K562 (cell line): Measurements from ENCODE around the gene ZBTB33. TPM values are rescaled to one million over a fixed set of nuclear protein-coding genes. Genes with fewer than 3 reads are reported as not detected.

Experiments
- ARID1B ChIP-seq: fragments of 450-650 bp; IDR thresholded peaks from 2 replicates; pipeline ENCODE4 v1.6.1; 2016; ENCODE audit warnings: antibody characterized with exemption, mild to moderate bottlenecking, inconsistent platforms
- CREM ChIP-seq: IDR thresholded peaks from 2 replicates; pipeline ENCODE4 v1.6.1; 2014; ENCODE audit warnings: antibody characterized with exemption, low read depth
- EWSR1 ChIP-seq: fragments of 450-650 bp; IDR thresholded peaks from 2 replicates; pipeline ENCODE4 v1.6.1; 2018; ENCODE audit warnings: borderline replicate concordance, mild to moderate bottlenecking, low read depth, moderate library complexity; ENCODE audit not compliant: partially characterized antibody
- GATAD2B ChIP-seq: fragments of 450-650 bp; IDR thresholded peaks from 2 replicates; pipeline ENCODE4 v1.6.1; 2017; ENCODE audit warnings: mild to moderate bottlenecking, borderline replicate concordance
- GTF2E2 ChIP-seq: fragments of 200-800 bp; sonication (Bioruptor generic); IDR thresholded peaks from 2 replicates; pipeline ENCODE4 v1.6.1; 2016; ENCODE audit warnings: missing genetic modification characterization, missing compliant biosample characterization
- HIVEP1 ChIP-seq: fragments of 250-450 bp; sonication (Bioruptor Pico); IDR thresholded peaks from 2 replicates; pipeline ENCODE4 v1.4.0; 2020; ENCODE audit warnings: mild to moderate bottlenecking
- HNRNPUL1 ChIP-seq: fragments of 200-400 bp; formaldehyde crosslinking; IDR thresholded peaks from 2 replicates; pipeline ENCODE4 v1.6.1; 2017; ENCODE audit warnings: low read length
- ILK ChIP-seq: fragments of 450-650 bp; IDR thresholded peaks from 2 replicates; pipeline ENCODE4 v1.6.1; 2016; ENCODE audit warnings: missing genetic modification characterization, low read depth, mild to moderate bottlenecking, missing compliant biosample characterization, moderate library complexity, borderline replicate concordance
- MAFK ChIP-seq: IDR thresholded peaks from 2 replicates; pipeline ENCODE4 v1.6.1; 2011; ENCODE audit warnings: low read length, improper control_type of control experiment
- NEUROD1 ChIP-seq: fragments of 150-350 bp; IDR thresholded peaks from 2 replicates; pipeline ENCODE4 v1.6.1; 2014; ENCODE audit warnings: borderline replicate concordance, low read length, low read depth; ENCODE audit not compliant: partially characterized antibody
- NFYB ChIP-seq: IDR thresholded peaks from 2 replicates; pipeline ENCODE4 v1.6.1; 2011; ENCODE audit warnings: mild to moderate bottlenecking, moderate library complexity; ENCODE audit not compliant: insufficient read length; ENCODE audit errors: extremely low read depth
- PCBP1 ChIP-seq: fragments of 200-400 bp; formaldehyde crosslinking; IDR thresholded peaks from 2 replicates; pipeline ENCODE4 v1.6.1; 2018; ENCODE audit warnings: mild to moderate bottlenecking, low read depth, low read length; ENCODE audit not compliant: poor library complexity, severe bottlenecking
- POLR3A ChIP-seq: IDR thresholded peaks from 2 replicates; pipeline ENCODE4 v1.6.1; 2011; ENCODE audit warnings: borderline replicate concordance, mild to moderate bottlenecking, moderate library complexity; ENCODE audit not compliant: insufficient read length, insufficient read depth; ENCODE audit errors: extremely low read depth
- PRMT5 ChIP-seq: sonication (generic); formaldehyde crosslinking; IDR thresholded peaks from 2 replicates; pipeline ENCODE4 v1.5.0; 2020; ENCODE audit warnings: missing genetic modification reagents
- RAD21 ChIP-seq, 2 experiments: fragments of 250-450 bp in 1 of 2; fragments of 450-650 bp in 1 of 2; sonication (Bioruptor Pico) in 1 of 2; formaldehyde crosslinking in 1 of 2; IDR thresholded peaks in 1 of 2; conservative IDR thresholded peaks in 1 of 2; 2 replicates each; pipeline versions ENCODE4 v1.4.0 to v1.8.0; 2020 to 2022; ENCODE audit warnings: mild to moderate bottlenecking in 2 of 2, moderate library complexity in 1 of 2
- SAFB2 ChIP-seq: fragments of 200-400 bp; formaldehyde crosslinking; IDR thresholded peaks from 2 replicates; pipeline ENCODE4 v1.6.1; 2018; ENCODE audit warnings: borderline replicate concordance, low read length, low read depth, moderate library complexity; ENCODE audit not compliant: severe bottlenecking
- SMARCB1 ChIP-seq: IDR thresholded peaks from 2 replicates; pipeline ENCODE4 v1.6.1; 2011; ENCODE audit warnings: improper control_type of control experiment, low read depth; ENCODE audit not compliant: insufficient read length
- SREBF1 ChIP-seq: fragments of 150-350 bp; IDR thresholded peaks from 2 replicates; pipeline ENCODE4 v1.6.1; 2014; ENCODE audit warnings: antibody characterized with exemption, low read depth, low read length, borderline replicate concordance
- TEAD4 ChIP-seq, 2 experiments: sonication (generic) in 1 of 2; formaldehyde crosslinking in 1 of 2; IDR thresholded peaks; 2 replicates each; pipeline versions ENCODE4 v1.6.1 to v1.8.0; 2012 to 2022; ENCODE audit warnings: borderline replicate concordance in 1 of 2, inconsistent platforms in 1 of 2, low read length in 1 of 2, mild to moderate bottlenecking in 1 of 2, missing genetic modification reagents in 1 of 2
- ZNF263 ChIP-seq: sonication (generic); formaldehyde crosslinking; IDR thresholded peaks from 2 replicates; pipeline ENCODE4 v1.8.0; 2022; ENCODE audit warnings: mild to moderate bottlenecking, missing genetic modification reagents, borderline replicate concordance
- ZNF347 ChIP-seq: fragments of 450-650 bp; formaldehyde crosslinking; IDR thresholded peaks from 2 replicates; pipeline ENCODE4 v1.4.0; 2020; ENCODE audit warnings: low read depth, mild to moderate bottlenecking, moderate library complexity
- ZNF644 ChIP-seq: fragments of 200-800 bp; sonication (Bioruptor generic); IDR thresholded peaks from 2 replicates; pipeline ENCODE4 v1.6.1; 2016; ENCODE audit warnings: low read depth, missing genetic modification characterization, missing compliant biosample characterization
- polyA plus RNA-seq, 8 experiments: library from polyadenylated mRNA; depleted of rRNA in 4 of 8; stranded (reverse) in 5 of 8; unstranded in 3 of 8; fragments of >200 nt; fragmentation: Nextera tagmentation in 2 of 8; fragmentation: Illumina TruSeq in 1 of 8; extraction: Ambion mirVana in 2 of 8; extraction: Trizol in 1 of 8; gene quantifications; 2 replicates each; pipeline versions ENCODE4 v1.2.1 to v1.2.3, GENCODE V29; 2011 to 2014; ENCODE audit warnings: inconsistent platforms in 1 of 8, missing spikeins in 1 of 8
- total RNA-seq, 7 experiments: library from RNA; depleted of rRNA in 6 of 7; stranded (reverse); fragments of >200 nt in 6 of 7; fragmentation: Illumina TruSeq in 2 of 7; extraction: Trizol in 2 of 7; gene quantifications; 2 replicates each; pipeline versions ENCODE4 v1.2.1 to v1.2.3, GENCODE V29; 2011 to 2021; ENCODE audit warnings: low replicate concordance in 1 of 7
- TF ChIP-seq, protein P1 (sequence below): sonication (generic); formaldehyde crosslinking; IDR thresholded peaks from 2 replicates; pipeline ENCODE4 v1.8.0; 2022; ENCODE audit warnings: mild to moderate bottlenecking, missing genetic modification reagents
- TF ChIP-seq, protein P2 (sequence below): sonication (generic); formaldehyde crosslinking; IDR thresholded peaks from 2 replicates; pipeline ENCODE4 v1.8.0; 2022; ENCODE audit warnings: missing genetic modification reagents, mild to moderate bottlenecking, borderline replicate concordance
- TF ChIP-seq, protein P3 (sequence below): IDR thresholded peaks from 2 replicates; pipeline ENCODE4 v1.6.1; 2011; ENCODE audit not compliant: insufficient read length; ENCODE audit errors: extremely low read depth

Gene ZBTB33
- total and polyA plus RNA-seq, 9 of the 15 experiments (the other 6 are each of a cell fraction or from before 2014, with no cell fraction given) = 5.6 to 29.8 (median 15.6) TPM

DNA sequence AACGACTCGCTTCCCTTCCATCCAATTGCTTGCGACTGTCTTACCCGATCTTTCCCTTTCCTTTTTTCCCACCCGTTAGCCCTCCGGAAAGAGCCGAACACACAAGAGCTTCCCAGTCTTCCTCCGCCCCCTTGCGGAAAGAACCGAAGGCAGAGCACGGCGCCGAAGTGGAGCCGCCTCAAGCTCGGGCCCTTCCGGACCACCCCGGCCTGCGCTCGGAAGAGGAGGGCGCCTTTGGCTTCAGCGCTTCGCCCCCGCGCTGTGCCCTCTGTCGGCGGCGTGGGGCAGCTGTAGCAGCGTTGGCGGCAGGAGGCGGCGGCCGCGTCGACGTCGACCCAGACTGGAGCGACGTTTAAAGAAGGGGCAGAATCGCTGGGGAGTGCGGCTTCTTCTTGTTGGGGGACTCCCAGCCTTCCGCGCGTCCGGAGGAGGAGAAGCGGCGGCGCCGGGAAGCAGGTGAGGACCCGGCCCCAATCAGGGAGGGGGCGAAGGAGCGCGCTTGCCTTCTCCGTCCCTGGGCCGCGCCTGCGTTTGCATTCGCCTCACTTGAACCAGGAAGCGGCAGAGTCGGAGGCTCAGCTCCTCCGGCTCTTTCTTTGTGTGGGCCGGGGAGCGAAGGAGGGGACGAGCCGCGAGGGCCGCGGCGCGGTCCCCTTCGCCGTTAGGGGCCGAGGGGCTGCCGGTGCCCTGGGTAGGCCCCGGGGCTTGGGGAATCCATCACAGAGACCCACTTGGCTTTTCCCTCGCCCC is at the start of gene ZBTB33 (continued):
- TF ChIP-seq, protein P1, sequence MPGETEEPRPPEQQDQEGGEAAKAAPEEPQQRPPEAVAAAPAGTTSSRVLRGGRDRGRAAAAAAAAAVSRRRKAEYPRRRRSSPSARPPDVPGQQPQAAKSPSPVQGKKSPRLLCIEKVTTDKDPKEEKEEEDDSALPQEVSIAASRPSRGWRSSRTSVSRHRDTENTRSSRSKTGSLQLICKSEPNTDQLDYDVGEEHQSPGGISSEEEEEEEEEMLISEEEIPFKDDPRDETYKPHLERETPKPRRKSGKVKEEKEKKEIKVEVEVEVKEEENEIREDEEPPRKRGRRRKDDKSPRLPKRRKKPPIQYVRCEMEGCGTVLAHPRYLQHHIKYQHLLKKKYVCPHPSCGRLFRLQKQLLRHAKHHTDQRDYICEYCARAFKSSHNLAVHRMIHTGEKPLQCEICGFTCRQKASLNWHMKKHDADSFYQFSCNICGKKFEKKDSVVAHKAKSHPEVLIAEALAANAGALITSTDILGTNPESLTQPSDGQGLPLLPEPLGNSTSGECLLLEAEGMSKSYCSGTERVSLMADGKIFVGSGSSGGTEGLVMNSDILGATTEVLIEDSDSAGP = no peak
- TF ChIP-seq RAD21 (CRISPR knock-in tag; conservative IDR thresholded peaks at IDR 0.05 in 1 of 2, IDR thresholded peaks at IDR 0.05 in 1 of 2) = peak in 1 of 2 experiments; percentile 36; a peak in 2 of 4 replicates
- TF ChIP-seq ZNF347 = no peak
- TF ChIP-seq GATAD2B = no peak
- TF ChIP-seq CREM = peak; percentile 84
- TF ChIP-seq NFYB = no peak
- no peak for TF ChIP-seq HIVEP1 (CRISPR knock-in tag)
- TF ChIP-seq EWSR1 = no peak
- TF ChIP-seq GTF2E2 (tag) = no peak
- TF ChIP-seq SMARCB1 = no peak
- no peak for TF ChIP-seq SAFB2
- no peak for TF ChIP-seq ILK
- TF ChIP-seq, protein P2, sequence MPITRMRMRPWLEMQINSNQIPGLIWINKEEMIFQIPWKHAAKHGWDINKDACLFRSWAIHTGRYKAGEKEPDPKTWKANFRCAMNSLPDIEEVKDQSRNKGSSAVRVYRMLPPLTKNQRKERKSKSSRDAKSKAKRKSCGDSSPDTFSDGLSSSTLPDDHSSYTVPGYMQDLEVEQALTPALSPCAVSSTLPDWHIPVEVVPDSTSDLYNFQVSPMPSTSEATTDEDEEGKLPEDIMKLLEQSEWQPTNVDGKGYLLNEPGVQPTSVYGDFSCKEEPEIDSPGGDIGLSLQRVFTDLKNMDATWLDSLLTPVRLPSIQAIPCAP = no peak
- peak; percentile 49; the same call in 1 of the 2 replicates for TF ChIP-seq ZNF263 (CRISPR knock-in tag)
- TF ChIP-seq POLR3A = no peak
- TF ChIP-seq TEAD4 (IDR thresholded peaks at IDR 0.05; ENCODE audit: low read length) = no peak
- TF ChIP-seq TEAD4 (CRISPR knock-in tag; IDR thresholded peaks at IDR 0.05; ENCODE audit: borderline replicate concordance) = no peak
- no peak for TF ChIP-seq HNRNPUL1
- no peak for TF ChIP-seq ARID1B
- TF ChIP-seq MAFK = no peak
- TF ChIP-seq, protein P3, sequence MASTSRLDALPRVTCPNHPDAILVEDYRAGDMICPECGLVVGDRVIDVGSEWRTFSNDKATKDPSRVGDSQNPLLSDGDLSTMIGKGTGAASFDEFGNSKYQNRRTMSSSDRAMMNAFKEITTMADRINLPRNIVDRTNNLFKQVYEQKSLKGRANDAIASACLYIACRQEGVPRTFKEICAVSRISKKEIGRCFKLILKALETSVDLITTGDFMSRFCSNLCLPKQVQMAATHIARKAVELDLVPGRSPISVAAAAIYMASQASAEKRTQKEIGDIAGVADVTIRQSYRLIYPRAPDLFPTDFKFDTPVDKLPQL = no peak
- TF ChIP-seq PRMT5 (CRISPR knock-in tag) = peak; percentile 36; the same call in 1 of the 2 replicates
- TF ChIP-seq PCBP1 = no peak
- peak; percentile 38 for TF ChIP-seq NEUROD1
- no peak for TF ChIP-seq SREBF1
- TF ChIP-seq ZNF644 (tag) = no peak
